NOMO-1 treated with DMSO at 0.1 percent for 48 hours (cell line): ENCODE data around the gene BRD7.

Experiments
- DNase-seq: peaks from one replicate; lab custom pipeline; 2025; ENCODE audit not compliant: unreplicated experiment; lab: John Stamatoyannopoulos, UW

BRD7 gene

GRCh38 chr16:50368410-50369132 is at the start of gene BRD7:
Gene BRD7 (minus strand): TSS chr16:50368988. CDS start chr16:50368774, 214 bp downstream.
- DNase-seq, result peak; percentile 58

DNA sequence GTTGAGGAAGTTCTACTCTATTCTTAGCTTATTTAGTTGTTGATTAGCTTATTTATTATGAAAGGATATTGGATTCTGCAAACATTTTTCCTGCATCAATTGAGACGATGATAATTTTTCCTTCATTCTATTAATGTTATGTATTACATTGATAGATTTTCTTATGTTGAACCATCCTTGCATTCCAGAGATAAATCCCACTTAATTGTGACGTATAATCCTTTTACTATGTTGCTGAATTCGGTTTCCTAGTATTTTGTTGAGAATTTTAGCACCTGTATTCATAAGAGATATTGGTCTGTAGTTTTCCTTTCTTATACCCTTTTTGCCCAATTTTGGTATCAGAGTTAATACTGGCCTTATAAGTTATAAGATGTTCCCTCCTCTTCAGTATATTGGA is 47.6 kb upstream of the BRD7 start:
- DNase-seq, result no peak

DNA sequence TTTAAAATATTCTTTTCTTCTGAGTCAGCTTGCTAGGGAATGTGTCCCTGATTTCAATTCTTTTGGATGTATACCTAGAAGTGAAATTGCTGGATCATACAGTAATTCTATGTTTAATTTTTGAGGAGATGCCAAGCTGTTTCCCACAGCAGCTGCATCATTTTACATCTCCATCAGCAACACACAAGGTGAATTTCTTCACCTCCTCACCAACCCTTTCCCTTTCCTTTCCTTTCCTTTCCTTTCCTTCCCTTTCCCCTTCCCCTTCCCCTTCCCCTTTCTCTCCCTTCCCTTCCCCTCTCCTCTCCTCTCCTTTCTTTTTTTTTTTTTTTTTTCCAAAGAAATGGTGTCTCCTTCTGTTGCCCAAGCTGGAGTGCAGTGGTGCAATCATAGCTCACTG is 45.4 kb upstream of the BRD7 start:
- no peak for DNase-seq

DNA sequence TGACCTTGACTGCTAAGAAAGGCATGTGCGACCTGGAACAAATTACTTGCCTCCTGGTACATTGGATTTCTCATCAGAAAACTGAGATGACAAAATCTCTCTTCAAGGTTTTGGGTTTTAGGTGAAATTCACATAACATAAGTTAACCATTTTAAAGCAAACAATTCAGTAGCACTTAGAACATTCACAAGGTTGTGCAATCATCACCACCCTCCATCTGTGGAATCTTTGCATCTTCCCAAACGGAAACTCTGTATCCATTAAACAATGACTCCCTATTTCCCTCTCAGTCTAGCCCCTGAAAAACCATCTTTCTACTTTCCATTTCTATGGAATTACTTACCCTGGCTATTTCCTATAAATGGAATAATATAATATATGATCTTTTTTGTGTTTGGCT is 42.2 kb upstream of the BRD7 start:
- DNase-seq, result no peak

- DNase-seq, result no peak
These were observed 39.3 kb upstream of the BRD7 start for GRCh38 chr16:50408001-50408561.

GRCh38 chr16:50407351-50407750 is 38.6 kb upstream of the BRD7 start:
- no peak for DNase-seq

DNA sequence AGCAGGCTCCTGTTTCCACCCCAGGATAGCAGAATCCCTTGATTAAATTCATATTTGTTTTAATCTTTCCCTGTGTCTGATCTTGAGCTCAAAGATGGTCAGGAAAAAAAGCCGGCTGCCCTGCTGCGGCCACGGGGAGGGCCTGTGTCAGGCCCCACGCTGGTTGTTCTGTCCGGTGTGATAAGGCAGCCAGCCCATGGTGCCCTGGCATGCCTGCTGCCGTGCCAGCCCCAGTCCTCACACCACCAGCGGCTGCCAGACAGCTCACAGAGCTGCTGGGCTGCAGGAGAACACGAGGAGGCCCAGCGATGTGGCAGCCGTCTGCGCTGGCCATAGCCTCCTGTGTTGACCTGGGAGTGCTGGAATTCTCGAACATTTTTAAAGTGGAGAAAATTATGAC is 34.7 kb upstream of the BRD7 start:
- no peak for DNase-seq

GRCh38 chr16:50402298-50402895 is 33.6 kb upstream of the BRD7 start:
- DNase-seq, result no peak

- DNase-seq, result no peak
These were observed 32.6 kb upstream of the BRD7 start for GRCh38 chr16:50401355-50401754.

- no peak for DNase-seq
These were observed 32.2 kb upstream of the BRD7 start for GRCh38 chr16:50400967-50401348.

GRCh38 chr16:50400312-50400966 is 31.7 kb upstream of the BRD7 start:
- DNase-seq, result no peak

DNA sequence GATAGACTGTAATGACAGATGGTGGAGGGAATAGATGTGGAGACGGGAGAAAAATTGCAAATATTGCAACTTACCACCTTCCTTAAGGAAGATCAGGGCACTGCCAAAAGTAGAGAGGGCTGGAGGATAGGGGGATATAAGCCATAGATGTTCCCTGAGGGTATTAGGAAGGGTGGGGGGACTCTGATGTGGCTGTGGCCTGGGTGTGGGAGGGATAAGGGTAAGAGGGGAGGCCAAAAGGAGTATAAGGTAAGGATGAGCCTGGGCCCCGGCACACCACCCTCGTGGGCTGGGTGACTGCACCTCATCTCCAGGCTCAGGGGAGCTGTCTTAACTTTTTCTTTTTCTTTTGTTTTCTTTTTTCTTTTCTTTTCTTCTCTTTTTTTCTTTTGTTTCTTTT is 30.6 kb upstream of the BRD7 start:
- no peak for DNase-seq

DNA sequence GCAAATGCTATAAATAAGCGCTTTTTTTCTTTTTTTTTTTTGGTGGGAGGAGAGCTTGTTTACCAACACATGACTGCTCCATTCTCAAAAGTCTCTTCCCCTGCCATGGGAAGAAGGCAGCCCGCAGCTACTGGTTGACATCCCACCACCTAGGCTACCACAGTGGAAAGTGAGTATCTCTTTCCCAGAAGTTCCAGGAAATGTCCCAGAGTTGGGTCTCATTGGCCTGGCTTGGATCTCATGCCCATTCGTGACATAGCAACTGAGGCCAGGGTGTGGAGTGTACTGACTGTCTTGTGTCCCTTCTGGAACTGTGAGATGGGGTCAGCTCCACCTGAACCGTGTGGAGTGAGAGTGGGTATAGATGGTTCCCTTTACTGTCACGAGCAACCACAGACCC is 29.5 kb upstream of the BRD7 start:
- no peak for DNase-seq

- no peak for DNase-seq
These were observed 28.2 kb upstream of the BRD7 start for GRCh38 chr16:50396761-50397535.

GRCh38 chr16:50395763-50396710 is 27.2 kb upstream of the BRD7 start:
- DNase-seq, result peak; percentile 47

DNA sequence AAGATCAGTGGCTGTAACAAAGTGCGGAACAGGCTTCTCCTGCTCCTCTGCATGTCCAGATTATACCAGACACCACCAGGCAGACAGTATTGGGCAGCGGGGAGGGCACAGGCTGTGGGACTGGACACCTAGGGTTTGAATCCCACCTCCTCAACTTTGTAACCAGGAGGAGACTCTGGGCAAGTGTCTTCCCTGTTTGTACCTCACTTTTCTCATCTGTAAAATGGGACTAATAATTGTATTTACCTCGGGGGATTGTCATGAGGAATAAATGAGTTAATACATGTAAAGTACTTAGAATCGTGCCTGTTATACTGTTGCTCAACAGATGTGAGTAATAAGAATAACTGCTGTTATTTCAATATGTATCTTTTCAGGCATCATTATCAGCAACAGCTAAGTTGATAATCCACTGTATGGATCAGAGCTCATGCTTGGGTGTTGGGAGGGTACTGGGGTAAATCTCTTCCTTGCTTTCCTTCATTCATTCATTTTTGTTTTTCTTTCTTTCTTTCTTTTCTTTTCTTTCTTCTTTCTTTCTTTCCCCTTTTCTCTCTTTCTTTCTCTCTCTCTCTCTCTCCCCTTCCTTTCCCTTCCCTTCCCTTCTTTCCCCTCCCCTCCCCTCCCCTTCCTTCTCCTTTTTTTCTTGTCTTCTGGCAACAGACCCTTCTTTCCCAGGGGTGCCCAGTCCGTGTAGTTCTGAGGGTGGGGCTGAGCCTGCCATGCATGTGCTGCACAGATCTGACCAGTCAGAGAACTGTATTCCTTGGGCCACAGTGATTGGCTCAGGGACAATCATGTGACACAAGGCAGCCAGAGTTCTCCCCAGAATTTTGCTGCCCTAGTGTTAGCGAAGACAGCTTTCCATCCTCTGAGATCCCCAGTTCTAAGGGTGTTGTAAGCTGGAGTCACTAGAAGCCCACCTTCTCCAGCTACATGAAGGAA is 25.3 kb upstream of the BRD7 start:
- DNase-seq, result no peak

- DNase-seq, result no peak
These were observed 24.6 kb upstream of the BRD7 start for GRCh38 chr16:50393416-50393815.

DNA sequence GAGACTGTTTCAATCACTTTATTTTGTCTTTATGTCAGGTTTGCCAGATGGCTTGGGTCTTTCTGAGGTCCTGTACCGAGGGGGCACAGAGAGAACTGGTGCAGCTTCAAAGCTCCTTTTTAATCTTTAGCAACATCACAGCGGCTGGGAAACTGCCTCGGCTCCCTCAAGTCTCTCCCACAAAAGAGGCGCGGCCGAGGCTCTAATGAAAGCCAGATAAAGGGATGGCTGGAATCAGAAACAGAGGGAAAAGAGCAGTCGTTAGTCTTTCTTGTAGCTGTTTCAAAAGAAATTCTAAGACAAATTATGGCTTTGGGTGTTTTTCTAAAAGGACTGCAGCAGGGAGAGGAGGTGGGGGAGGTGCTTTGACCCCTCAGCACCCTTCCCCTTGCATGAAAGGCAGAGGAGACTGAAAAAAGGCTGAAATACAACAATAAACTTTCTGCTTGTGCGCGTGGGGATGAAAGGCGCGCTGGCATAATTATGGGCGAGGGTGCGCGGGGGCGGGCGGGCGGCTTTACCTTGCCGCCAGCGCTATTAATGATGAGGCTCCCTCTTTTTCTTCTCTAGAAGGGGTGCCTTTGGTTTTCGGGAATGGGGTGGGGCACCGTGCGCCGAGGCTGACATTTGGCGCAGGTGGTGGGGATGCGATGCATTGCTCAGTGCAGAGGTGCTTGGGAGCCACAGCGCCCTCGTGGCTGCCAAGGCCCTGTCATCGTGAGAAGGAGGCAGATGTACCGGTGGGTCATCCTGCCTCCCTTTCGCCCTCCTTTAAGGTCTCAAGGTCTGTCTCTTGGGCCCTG is 22.3 kb upstream of the BRD7 start:
- DNase-seq, result no peak
